GM19238 (cell line): ENCODE measurements around the gene MYO18A.
A peak's percentile ranks its signal among the peaks of the same experiment; 100 is the strongest.

ENCODE experiments used
- DNase-seq: peaks from one replicate; pipeline ENCODE4 v3.0.0; 2011; ENCODE audit warnings: low spot score; ENCODE audit not compliant: insufficient read length

The MYO18A gene

GRCh38 chr17:29124925-29125273 lies 55.3 kb downstream of the MYO18A start:
- no peak for DNase-seq

- peak; percentile 54 for DNase-seq
Measured at GRCh38 chr17:29124135-29124924, 55.9 kb downstream of the MYO18A start.

- no peak for DNase-seq
Measured at GRCh38 chr17:29123111-29123510, 57.1 kb downstream of the MYO18A start.

- DNase-seq, result no peak
Measured at GRCh38 chr17:29121442-29121841, 58.8 kb downstream of the MYO18A start.

GRCh38 chr17:29120433-29120832 lies 59.8 kb downstream of the MYO18A start:
- no peak for DNase-seq

- no peak for DNase-seq
Measured at GRCh38 chr17:29119265-29119664, 60.9 kb downstream of the MYO18A start.

GRCh38 chr17:29116804-29117753 lies 63.1 kb downstream of the MYO18A start:
- peak; percentile 61 for DNase-seq

GRCh38 chr17:29115961-29116803 lies 64.0 kb downstream of the MYO18A start:
- peak; percentile 46 for DNase-seq

GRCh38 chr17:29115435-29115834 lies 64.8 kb downstream of the MYO18A start:
- DNase-seq, result no peak

- no peak for DNase-seq
Measured at GRCh38 chr17:29114141-29114540, 66.1 kb downstream of the MYO18A start.

- no peak for DNase-seq
Measured at GRCh38 chr17:29113334-29113733, 66.9 kb downstream of the MYO18A start.

GRCh38 chr17:29112771-29113295 lies 67.4 kb downstream of the MYO18A start:
- no peak for DNase-seq

GRCh38 chr17:29111816-29112499 lies 68.2 kb downstream of the MYO18A start:
- peak; percentile 56 for DNase-seq

- no peak for DNase-seq
Measured at GRCh38 chr17:29110372-29110757, 69.8 kb downstream of the MYO18A start.

GRCh38 chr17:29109477-29110371 lies 70.5 kb downstream of the MYO18A start:
- no peak for DNase-seq

GRCh38 chr17:29108823-29109476 lies 71.2 kb downstream of the MYO18A start:
- DNase-seq, result no peak

- DNase-seq, result no peak
Measured at GRCh38 chr17:29107933-29108822, 72.0 kb downstream of the MYO18A start.

GRCh38 chr17:29107084-29107483 lies 73.1 kb downstream of the MYO18A start:
- no peak for DNase-seq
